ENCODE data around the gene UMPS.

Gene UMPS

GRCh38 chr3:124698030-124698770, 32.1 kb upstream of the UMPS start:
- FAIRE-seq (no peak), DNase-seq (ENCODE audit: insufficient read length, low spot score) (no peak)
- no peak for TF ChIP-seq CTCF (IDR thresholded peaks at IDR 0.05; ENCODE audit: insufficient read depth, missing control alignments)

GRCh38 chr3:124699051-124699450, 31.2 kb upstream of the UMPS start:
- FAIRE-seq (no peak), DNase-seq (ENCODE audit: insufficient read length, low spot score) (no peak)
- no peak for TF ChIP-seq CTCF (IDR thresholded peaks at IDR 0.05; ENCODE audit: insufficient read depth, missing control alignments)

GRCh38 chr3:124699686-124700396, 30.4 kb upstream of the UMPS start:
- no peak for FAIRE-seq
- DNase-seq (ENCODE audit: insufficient read length, low spot score): no peak
- no peak for TF ChIP-seq CTCF (IDR thresholded peaks at IDR 0.05; ENCODE audit: insufficient read depth, missing control alignments)

- TF ChIP-seq CTCF (IDR thresholded peaks at IDR 0.05; ENCODE audit: insufficient read depth, missing control alignments): no peak
- DNase-seq (ENCODE audit: insufficient read length, low spot score) (peak; percentile 38), FAIRE-seq (peak; percentile 41)
Observed at GRCh38 chr3:124700880-124701684, 29.2 kb upstream of the UMPS start.

GRCh38 chr3:124701687-124702086, 28.6 kb upstream of the UMPS start:
- FAIRE-seq (no peak), DNase-seq (ENCODE audit: insufficient read length, low spot score) (no peak)
- TF ChIP-seq CTCF (IDR thresholded peaks at IDR 0.05; ENCODE audit: insufficient read depth, missing control alignments): no peak

- DNase-seq (ENCODE audit: insufficient read length, low spot score): no peak
- FAIRE-seq: no peak
- TF ChIP-seq CTCF (IDR thresholded peaks at IDR 0.05; ENCODE audit: insufficient read depth, missing control alignments): no peak
Observed at GRCh38 chr3:124702950-124703349, 27.3 kb upstream of the UMPS start.
